Motor neuron (in vitro differentiated cells): ENCODE data around the gene CCDC106. TPM values are rescaled to one million over a fixed set of nuclear protein-coding genes. Genes with fewer than 3 reads are reported as not detected.

Source experiments
- ATAC-seq, 8 experiments: fragments of 200-7000 bp; cut with Tn5 transposase; replicated peaks in 6 of 8; 2 replicates each; pipeline ENCODE4 v1.8.0; 2021; ENCODE audit warnings: mild to moderate bottlenecking in 8 of 8, moderate library complexity in 8 of 8
- H3K27ac ChIP-seq, 2 donors: fragments of 250-450 bp; sonication (Bioruptor Pico); 2 replicates each; pipeline ENCODE4 v1.9.0; 2021; ENCODE audit warnings: antibody characterized with exemption in 2 of 2, mild to moderate bottlenecking in 2 of 2, moderate library complexity in 1 of 2
- H3K4me1 ChIP-seq, 2 donors: fragments of 250-450 bp; sonication (Bioruptor Pico); replicated peaks in 1 of 2; 2 replicates each; pipeline ENCODE4 v1.6.1; 2021; ENCODE audit warnings: antibody characterized with exemption in 2 of 2, mild to moderate bottlenecking in 2 of 2, moderate library complexity in 1 of 2
- H3K4me3 ChIP-seq, 5 donors: fragments of 250-450 bp; sonication (Bioruptor Pico); 2 replicates each; pipeline ENCODE4 v1.9.0; 2021; ENCODE audit warnings: antibody characterized with exemption in 5 of 5, mild to moderate bottlenecking in 5 of 5, moderate library complexity in 4 of 5
- WGBS, 10 experiments: fragments of 450-650 bp; shearing (Covaris generic); methylation state at CpG; one replicate each; pipeline ENCODE4 v1.0.0; 2022; 5-methylcytosine and 5-hydroxymethylcytosine counted together
- in situ Hi-C, 9 experiments: fragments of 400-800 bp; cut with MboI; loops; one replicate each; pipeline ENCODE4 v1.15.0; 2021; ENCODE audit warnings: low sequenced_read_pairs in 9 of 9, low pct_unique_long_range_greater_than_20kb in 2 of 9; ENCODE audit not compliant: unreplicated experiment in 9 of 9
- total RNA-seq, 8 experiments: library from RNA; unstranded; fragments of 300-600 nt; gene quantifications; 2 replicates each; pipeline versions ENCODE4 v1.2.3 to v1.2.4, GENCODE V29; 2022

The CCDC106 gene
- total RNA-seq, 8 experiments from 2014 or later = 9.8 to 23.6 (median 13.6) TPM

DNA sequence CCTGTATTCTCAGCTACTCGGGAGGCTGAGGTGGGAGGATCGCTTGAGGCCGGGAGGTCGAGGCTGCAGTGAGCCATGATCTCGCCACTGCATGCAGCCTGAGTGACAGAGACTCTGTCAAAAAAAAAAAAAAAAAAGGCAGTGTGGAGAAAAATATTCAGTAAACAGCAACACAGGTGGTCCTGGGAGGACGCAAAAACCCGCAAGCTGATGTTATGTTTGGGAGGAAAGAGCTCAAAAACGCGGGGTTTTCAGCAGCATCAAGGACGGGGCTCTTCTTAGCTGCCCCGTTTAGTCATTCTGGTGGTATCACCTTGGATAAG, 23.0 kb upstream of the CCDC106 start:
- H3K4me1 ChIP-seq = peaks cover 0 to 5% of the 10 kb centered on the region in 2 donors
- peak overlapping the region; percentile 95 to 96 for H3K27ac ChIP-seq
- ATAC-seq = no peak
- peak overlapping the region; percentile 44 to 67 (median 47) for H3K4me3 ChIP-seq
- WGBS, 10 experiments = 31 to 92% (median 61%) methylated on average over 1 to 11 of the region's 11 CpGs; no CpG with 5 or more reads in 1 of the 10 experiments
- in situ Hi-C loops = loop anchor here in 5 of 9 experiments (10.0 to 25.0 kb wide), 2 partner anchors 110 to 488 kb away; partner anchors contain the start of gene TNNT1 (in 3 of the 5)

GRCh38 chr19:55626350-55626749, 21.7 kb upstream of the CCDC106 start:
- in situ Hi-C loops = loop anchor here in 5 of 9 experiments (10.0 to 25.0 kb wide), 2 partner anchors 112 to 489 kb away; partner anchors contain the start of gene TNNT1 (in 3 of the 5)
- no peak for ATAC-seq
- no peak overlapping the region for H3K27ac ChIP-seq
- H3K4me1 ChIP-seq = peaks cover 0 to 5% of the 10 kb centered on the region in 2 donors
- no peak overlapping the region for H3K4me3 ChIP-seq
- 79 to 100% (median 89%) methylated on average over 1 to 10 of the region's 11 CpGs; no CpG with 5 or more reads in 1 of the 10 experiments for WGBS, 10 experiments

GRCh38 chr19:55632463-55632834, 15.6 kb upstream of the CCDC106 start:
- peak; percentile 15 to 50 (median 40) for ATAC-seq
- Histone ChIP-seq H3K4me1 (peaks cover 7 to 13% of the 10 kb centered on the region in 2 donors), H3K27ac (no peak overlapping the region), H3K4me3 (no peak overlapping the region)
- 0 to 80% (median 41%) methylated on average over 1 to 2 of the region's 3 CpGs; no CpG with 5 or more reads in 4 of the 10 experiments for WGBS, 10 experiments
- in situ Hi-C loops = loop anchor here in 3 of 9 experiments (25.0 kb wide), 1 partner anchor 495 kb away; the partner anchor contains the start of gene TNNT1 (in 3 of the 3)

GRCh38 chr19:55633861-55634260, 14.2 kb upstream of the CCDC106 start:
- peaks cover 7 to 13% of the 10 kb centered on the region in 2 donors for H3K4me1 ChIP-seq
- no peak overlapping the region for H3K4me3 ChIP-seq
- in situ Hi-C loops = loop anchor here in 3 of 9 experiments (25.0 kb wide), 1 partner anchor 497 kb away; the partner anchor contains the start of gene TNNT1 (in 3 of the 3)
- H3K27ac ChIP-seq = no peak overlapping the region
- WGBS, 10 experiments = 70 to 100% (median 98%) methylated on average over 1 to 7 of the region's 8 CpGs; no CpG with 5 or more reads in 1 of the 10 experiments
- ATAC-seq = no peak

GRCh38 chr19:55635334-55635717, 12.7 kb upstream of the CCDC106 start:
- Histone ChIP-seq H3K4me1 (peaks cover 14 to 17% of the 10 kb centered on the region in 2 donors), H3K4me3 (peak overlapping the region; percentile 77 to 99 (median 95)), H3K27ac (peak overlapping the region; percentile 94 to 96)
- in situ Hi-C loops = loop anchor here in 3 of 9 experiments (25.0 kb wide), 1 partner anchor 498 kb away; the partner anchor contains the start of gene TNNT1 (in 3 of the 3)
- WGBS, 10 experiments = 0 to 39% (median 19%) methylated on average over 1 to 5 of the region's 9 CpGs; no CpG with 5 or more reads in 4 of the 10 experiments
- peak in 2 of 8 experiments; percentile 5 to 22 for ATAC-seq

GRCh38 chr19:55635856-55636440, 12.1 kb upstream of the CCDC106 start:
- Histone ChIP-seq H3K4me3 (peak overlapping the region; percentile 77 to 99 (median 95)), H3K4me1 (peaks cover 15 to 18% of the 10 kb centered on the region in 2 donors), H3K27ac (peak overlapping the region; percentile 94 to 96)
- no peak for ATAC-seq
- 41 to 100% (median 67%) methylated on average over 1 to 5 of the region's 7 CpGs; no CpG with 5 or more reads in 2 of the 10 experiments for WGBS, 10 experiments
- in situ Hi-C loops = loop anchor here in 3 of 9 experiments (25.0 kb wide), 1 partner anchor 499 kb away; the partner anchor contains the start of gene TNNT1 (in 3 of the 3)

- 83 to 100% (median 90%) methylated on average over 1 to 4 of the region's 4 CpGs; no CpG with 5 or more reads in 5 of the 10 experiments for WGBS, 10 experiments
- peak overlapping the region in 1 of 5 donors; percentile 99 for H3K4me3 ChIP-seq
- ATAC-seq = no peak
- in situ Hi-C loops = loop anchor here in 3 of 9 experiments (25.0 kb wide), 1 partner anchor 499 kb away; the partner anchor contains the start of gene TNNT1 (in 3 of the 3)
- H3K4me1 ChIP-seq = peaks cover 15 to 18% of the 10 kb centered on the region in 2 donors
- H3K27ac ChIP-seq = no peak overlapping the region
Measured at GRCh38 chr19:55636723-55637122, 11.3 kb upstream of the CCDC106 start.

GRCh38 chr19:55637534-55637933, 10.5 kb upstream of the CCDC106 start:
- in situ Hi-C loops = loop anchor here in 3 of 9 experiments (25.0 kb wide), 1 partner anchor 500 kb away; the partner anchor contains the start of gene TNNT1 (in 3 of the 3)
- ATAC-seq = no peak
- Histone ChIP-seq H3K4me3 (no peak overlapping the region), H3K27ac (no peak overlapping the region), H3K4me1 (peaks cover 18 to 19% of the 10 kb centered on the region in 2 donors)
- 58 to 90% (median 84%) methylated on average over 2 to 10 of the region's 11 CpGs; no CpG with 5 or more reads in 5 of the 10 experiments for WGBS, 10 experiments

DNA sequence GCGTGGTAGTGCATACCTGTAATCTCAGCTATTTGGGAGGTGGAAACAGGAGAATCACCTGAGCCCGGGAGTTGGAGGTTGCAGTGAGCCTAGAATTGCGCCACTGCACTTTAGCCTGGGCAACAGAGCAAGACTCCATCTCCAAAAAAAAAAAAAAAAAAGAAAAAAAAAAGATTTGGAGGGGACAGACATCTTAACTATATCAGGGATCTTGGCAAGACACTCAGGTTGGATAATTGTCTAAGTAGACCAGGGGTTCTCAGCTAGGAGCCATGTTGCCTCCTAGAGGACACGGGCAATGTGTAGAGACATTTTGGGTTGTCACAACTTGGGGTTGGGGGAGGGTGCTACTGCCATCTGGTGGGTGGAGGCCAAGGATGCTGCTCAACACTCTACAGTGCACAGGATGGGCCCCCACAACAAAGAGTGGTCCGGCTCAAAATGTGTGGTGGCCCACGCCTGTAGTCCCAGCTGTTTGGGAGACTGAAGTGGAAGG, 9.1 kb upstream of the CCDC106 start:
- Histone ChIP-seq H3K27ac (no peak overlapping the region), H3K4me1 (peaks cover 25 to 27% of the 10 kb centered on the region in 2 donors), H3K4me3 (no peak overlapping the region)
- no peak for ATAC-seq
- in situ Hi-C loops = loop anchor here in 3 of 9 experiments (25.0 kb wide), 1 partner anchor 502 kb away; the partner anchor contains the start of gene TNNT1 (in 3 of the 3)
- WGBS, 10 experiments = 80 to 100% (median 95%) methylated on average over 1 to 4 of the region's 6 CpGs; no CpG with 5 or more reads in 1 of the 10 experiments

GRCh38 chr19:55640043-55640576, 7.9 kb upstream of the CCDC106 start:
- 14 to 86% (median 52%) methylated on average over 1 to 17 of the region's 38 CpGs; no CpG with 5 or more reads in 4 of the 10 experiments for WGBS, 10 experiments
- in situ Hi-C loops = loop anchor here in 3 of 9 experiments (25.0 kb wide), 1 partner anchor 503 kb away; the partner anchor contains the start of gene TNNT1 (in 3 of the 3)
- Histone ChIP-seq H3K4me3 (peak overlapping the region; percentile 81 to 99 (median 97)), H3K4me1 (peaks cover 29% of the 10 kb centered on the region in 2 donors), H3K27ac (peak overlapping the region; percentile 88 to 95)
- peak in 5 of 8 experiments; percentile 9 to 34 (median 14) for ATAC-seq

DNA sequence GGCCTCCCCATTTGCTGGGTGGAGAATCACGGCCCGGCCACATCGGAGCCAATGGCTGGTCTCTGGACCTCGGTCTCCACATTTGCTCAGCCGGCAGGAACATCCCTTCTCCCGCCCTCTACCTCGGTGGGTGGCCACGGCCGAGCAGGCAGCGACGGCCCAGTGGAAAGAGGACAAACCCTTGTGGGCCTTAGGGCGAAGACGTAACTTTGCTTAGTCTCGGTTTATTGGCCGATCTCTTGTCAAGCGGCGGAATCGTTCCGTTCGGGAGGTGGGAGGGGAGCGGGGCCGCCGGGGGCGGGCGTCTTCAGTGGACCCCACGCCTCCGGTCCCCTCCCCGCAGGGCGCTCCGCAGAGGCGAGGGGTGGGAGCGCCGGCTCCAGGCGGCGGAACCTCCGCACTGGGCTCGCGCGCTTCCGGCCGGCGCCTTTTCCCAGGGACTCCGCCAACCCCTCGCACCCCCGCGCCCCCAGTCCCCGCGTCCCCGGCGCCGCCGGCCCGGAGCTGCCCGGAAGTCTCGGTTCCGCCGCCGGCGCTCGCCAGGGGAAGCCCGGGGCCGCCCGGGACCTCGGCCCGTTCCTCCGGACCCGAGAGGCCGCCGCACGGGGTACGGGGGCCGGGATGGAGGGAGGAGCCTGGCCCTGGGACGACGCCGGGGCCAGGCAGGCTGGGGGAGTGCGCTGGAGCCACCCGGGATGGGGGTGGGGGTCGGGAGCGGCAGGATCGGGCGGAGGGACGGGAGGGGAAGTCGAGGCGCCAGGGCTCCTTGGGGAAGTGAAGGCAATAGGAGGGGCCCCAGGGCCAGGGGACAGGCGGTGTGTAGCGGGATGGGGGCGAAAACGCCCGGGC, 7.2 kb upstream of the CCDC106 start, which contains the start of gene ZNF580:
ZNF580 (plus strand) TSS at position 426 of the 849 bp plus-strand sequence. CDS start 1,507 bp downstream, outside the sequence.
- H3K4me1 ChIP-seq = peaks cover 25 to 27% of the 10 kb centered on the region in 2 donors
- peak within 1 kb of the TSS; percentile 88 to 95 for H3K27ac ChIP-seq
- H3K4me3 ChIP-seq = peak within 1 kb of the TSS; percentile 81 to 99 (median 97)
- ATAC-seq = peak; percentile 40 to 75 (median 66)
- WGBS, 10 experiments = 0 to 7% (median 3%) methylated on average over 1 to 5 of the region's 89 CpGs; no CpG with 5 or more reads in 6 of the 10 experiments
- in situ Hi-C loops = loop anchor here in 3 of 9 experiments (25.0 kb wide), 1 partner anchor 504 kb away; the partner anchor contains the start of gene TNNT1 (in 3 of the 3)
